Pancreas (tissue), 10 donors: ENCODE data around the gene MOB4. TPM values are rescaled to one million over a fixed set of nuclear protein-coding genes. Genes with fewer than 3 reads are reported as not detected.
A peak's percentile ranks its signal among the peaks of the same experiment; 100 is the strongest.
"Not testable (repeated sequence)": the region's sequence is repeated elsewhere in the genome, so short reads cannot be mapped to it uniquely, and the experiment has no call there.

Experiments
- ATAC-seq, 4 donors: fragments of 200-7000 bp; cut with Tn5 transposase; one replicate each; pipeline versions ENCODE4 v1.8.0 to v1.9.1; 2020; ENCODE audit warnings: mild to moderate bottlenecking in 4 of 4, moderate library complexity in 4 of 4
- DNase-seq, 6 donors: peaks; one replicate each; pipeline ENCODE4 v3.0.0-alpha.2; 2020
- FAIRE-seq: peaks from 2 replicates; lab custom pipeline; 2012; peaks lifted over from hg19 to GRCh38; lab: Jason Lieb, UNC
- H3K27ac ChIP-seq, 4 donors: fragments of 200-600 bp; sonication (generic); 1 replicate in 3 of 4; 2 replicates in 1 of 4; pipeline versions ENCODE4 v1.5.0 to v1.8.0; 2020
- H3K27me3 ChIP-seq, 4 donors: fragments of 200-600 bp; one replicate each; pipeline ENCODE4 v1.8.0; 2021
- H3K36me3 ChIP-seq, 3 donors: fragments of 200-600 bp; sonication (generic) in 1 of 3; one replicate each; pipeline versions ENCODE4 v1.5.0 to v1.8.0; 2020 to 2021
- H3K4me1 ChIP-seq, 3 donors: fragments of 200-600 bp; one replicate each; pipeline ENCODE4 v1.8.0; 2021
- H3K4me3 ChIP-seq, 4 donors: fragments of 200-600 bp; sonication (generic) in 2 of 4; one replicate each; pipeline versions ENCODE4 v1.5.0 to v1.8.0; 2020 to 2021
- H3K9me3 ChIP-seq, 4 donors: fragments of 200-600 bp; one replicate each; pipeline ENCODE4 v1.8.0; 2021
- WGBS, 2 donors: extraction: QIAGEN DNeasy Blood & Tissue Kit; methylation state at CpG; one replicate each; pipeline ENCODE4 v1.1.7; 2013; 5-methylcytosine and 5-hydroxymethylcytosine counted together
- intact Hi-C, 3 donors: fragments of 100-400 bp; cut with DNase I; formaldehyde crosslinking; loops; one replicate each; pipeline versions ENCODE4 v1.11.1 to v1.14.2; 2022
- polyA plus RNA-seq, 2 donors: library from polyadenylated mRNA; stranded (reverse); fragments of 200-250 nt; gene quantifications; one replicate each; pipeline ENCODE4 v1.2.3, GENCODE V29; 2013
- total RNA-seq, 6 donors: library from RNA; stranded (reverse); fragmentation: NEBNext Ultra II Directional in 4 of 6; extraction: Animal tissue kit (Norgen Biotek cat#: 25700) in 4 of 6; gene quantifications; one replicate each; pipeline versions ENCODE4 v1.2.1 to v1.2.4, GENCODE V29; 2021 to 2023
- TF ChIP-seq, protein P1 (sequence below), 4 donors: fragments of 200-600 bp; sonication (generic) in 3 of 4; IDR thresholded peaks; one replicate each; pipeline versions ENCODE4 v1.5.0 to v1.8.0; 2021; ENCODE audit warnings: antibody characterized with exemption in 4 of 4
- donor health status: healthy with polysubstance abuse.
- donor health status: DM: no; HTN: no; CAD: no; lungs with moderate emphysema.
- donor health status: DM: no; HTN: no; CAD: no.
- donor health status: control.
- donor health status: control.
- donor health status: Bipolar disorder and iron deficiency.
- donor health status: DM: yes; HTN: yes; CAD: no.
- donor health status: DM: no; HTN: no; CAD: no.
- donor health status: DM: no; HTN: no; CAD: no.
- donor health status: DM: yes; HTN: yes; CAD: no.

Gene MOB4
- total and polyA plus RNA-seq, 8 donors = 4.6 to 18.3 (median 6.9) TPM

DNA sequence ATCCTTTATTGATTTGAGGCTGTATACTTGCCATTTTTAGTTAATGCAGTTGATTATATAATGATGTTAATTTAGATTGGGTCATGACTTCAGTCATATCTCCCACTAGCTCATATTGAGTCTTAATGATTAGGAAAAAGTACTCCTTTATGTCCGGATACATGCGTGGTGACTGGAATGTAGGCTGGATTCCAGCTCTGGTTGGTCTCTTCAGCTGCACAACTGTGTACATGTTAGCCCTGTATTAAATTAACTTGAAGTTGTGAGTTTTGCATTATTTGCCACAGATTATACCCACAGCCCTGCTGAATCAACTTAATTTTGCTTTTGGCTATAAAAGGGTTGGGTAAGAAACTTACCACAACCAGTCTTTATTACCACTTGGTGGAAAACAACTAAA is 22.5 kb downstream of the MOB4 start:
- WGBS, 2 donors = 35 to 49% methylated on average over 2 of the region's 2 CpGs
- intact Hi-C loops = no loop called here
- ATAC-seq (no peak), DNase-seq (no peak), FAIRE-seq (no peak)
- no peak overlapping the region for H3K4me3 ChIP-seq
- no peak overlapping the region for H3K27ac ChIP-seq
- no peaks in the 10 kb centered on the region for H3K4me1 ChIP-seq
- no peaks in the 10 kb centered on the region for H3K27me3 ChIP-seq
- peaks cover 0 to 28% (median 0%) of the 10 kb centered on the region in 3 donors for H3K36me3 ChIP-seq
- TF ChIP-seq, protein P1, sequence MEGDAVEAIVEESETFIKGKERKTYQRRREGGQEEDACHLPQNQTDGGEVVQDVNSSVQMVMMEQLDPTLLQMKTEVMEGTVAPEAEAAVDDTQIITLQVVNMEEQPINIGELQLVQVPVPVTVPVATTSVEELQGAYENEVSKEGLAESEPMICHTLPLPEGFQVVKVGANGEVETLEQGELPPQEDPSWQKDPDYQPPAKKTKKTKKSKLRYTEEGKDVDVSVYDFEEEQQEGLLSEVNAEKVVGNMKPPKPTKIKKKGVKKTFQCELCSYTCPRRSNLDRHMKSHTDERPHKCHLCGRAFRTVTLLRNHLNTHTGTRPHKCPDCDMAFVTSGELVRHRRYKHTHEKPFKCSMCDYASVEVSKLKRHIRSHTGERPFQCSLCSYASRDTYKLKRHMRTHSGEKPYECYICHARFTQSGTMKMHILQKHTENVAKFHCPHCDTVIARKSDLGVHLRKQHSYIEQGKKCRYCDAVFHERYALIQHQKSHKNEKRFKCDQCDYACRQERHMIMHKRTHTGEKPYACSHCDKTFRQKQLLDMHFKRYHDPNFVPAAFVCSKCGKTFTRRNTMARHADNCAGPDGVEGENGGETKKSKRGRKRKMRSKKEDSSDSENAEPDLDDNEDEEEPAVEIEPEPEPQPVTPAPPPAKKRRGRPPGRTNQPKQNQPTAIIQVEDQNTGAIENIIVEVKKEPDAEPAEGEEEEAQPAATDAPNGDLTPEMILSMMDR (IDR thresholded peaks at IDR 0.05) = no peak
- H3K9me3 ChIP-seq = no peaks in the 10 kb centered on the region

DNA sequence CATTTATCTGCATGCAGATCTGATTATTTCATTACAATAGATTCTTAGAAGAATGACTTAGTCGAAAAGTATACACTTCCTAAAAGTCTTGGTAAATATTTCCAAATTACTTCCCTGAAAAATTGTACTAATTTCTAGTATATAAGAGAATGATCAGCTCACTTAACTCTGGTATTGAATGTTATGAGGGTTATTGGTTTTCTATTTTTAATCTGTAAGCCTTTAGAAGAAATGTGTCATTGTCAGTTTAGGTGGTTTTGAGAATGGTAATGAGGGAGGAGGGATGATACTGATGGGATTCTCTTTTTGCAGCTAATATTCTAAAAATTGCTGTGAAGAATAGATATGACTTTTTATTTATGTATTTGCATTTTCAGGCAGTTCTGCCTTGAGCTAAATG is 23.9 kb downstream of the MOB4 start:
- intact Hi-C loops = no loop called here
- TF ChIP-seq, protein P1 (IDR thresholded peaks at IDR 0.05) = no peak
- H3K4me3 ChIP-seq = no peak overlapping the region
- H3K9me3 ChIP-seq = no peaks in the 10 kb centered on the region
- no peak for ATAC-seq
- WGBS, 2 donors = 73 to 76% methylated on average over 1 of the region's 1 CpG
- H3K27me3 ChIP-seq = no peaks in the 10 kb centered on the region
- DNase-seq = no peak
- H3K27ac ChIP-seq = no peak overlapping the region
- no peak for FAIRE-seq
- peaks cover 0 to 40% (median 0%) of the 10 kb centered on the region in 3 donors for H3K36me3 ChIP-seq
- H3K4me1 ChIP-seq = no peaks in the 10 kb centered on the region

DNA sequence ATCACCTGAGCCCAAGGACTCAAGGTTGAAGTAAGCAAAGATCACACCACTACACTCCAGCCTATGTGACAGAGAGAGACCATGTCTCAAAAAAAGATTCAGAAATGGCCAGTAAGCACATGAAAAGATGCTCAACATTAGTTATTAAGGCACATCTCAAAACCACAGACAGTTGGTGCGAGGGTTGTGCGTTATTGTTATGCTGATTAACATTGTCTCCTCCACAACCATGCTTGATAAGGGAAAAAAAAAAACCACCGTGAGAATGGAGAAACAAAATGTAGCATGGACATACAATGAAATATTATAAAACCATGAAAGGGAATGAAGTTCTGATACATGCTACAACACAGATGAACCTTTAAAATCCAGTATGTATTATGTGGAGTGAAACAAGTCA is 27.3 kb downstream of the MOB4 start:
- peaks cover 0 to 31% (median 0%) of the 10 kb centered on the region in 3 donors for H3K36me3 ChIP-seq
- H3K27me3 ChIP-seq = no peaks in the 10 kb centered on the region
- intact Hi-C loops = no loop called here
- no peaks in the 10 kb centered on the region for H3K4me1 ChIP-seq
- ATAC-seq = no peak
- no peaks in the 10 kb centered on the region for H3K9me3 ChIP-seq
- TF ChIP-seq, protein P1 (IDR thresholded peaks at IDR 0.05) = no peak
- FAIRE-seq = no peak
- H3K27ac ChIP-seq = no peak overlapping the region
- DNase-seq = no peak
- no peak overlapping the region for H3K4me3 ChIP-seq
- 92 to 99% methylated on average over 3 of the region's 3 CpGs for WGBS, 2 donors

DNA sequence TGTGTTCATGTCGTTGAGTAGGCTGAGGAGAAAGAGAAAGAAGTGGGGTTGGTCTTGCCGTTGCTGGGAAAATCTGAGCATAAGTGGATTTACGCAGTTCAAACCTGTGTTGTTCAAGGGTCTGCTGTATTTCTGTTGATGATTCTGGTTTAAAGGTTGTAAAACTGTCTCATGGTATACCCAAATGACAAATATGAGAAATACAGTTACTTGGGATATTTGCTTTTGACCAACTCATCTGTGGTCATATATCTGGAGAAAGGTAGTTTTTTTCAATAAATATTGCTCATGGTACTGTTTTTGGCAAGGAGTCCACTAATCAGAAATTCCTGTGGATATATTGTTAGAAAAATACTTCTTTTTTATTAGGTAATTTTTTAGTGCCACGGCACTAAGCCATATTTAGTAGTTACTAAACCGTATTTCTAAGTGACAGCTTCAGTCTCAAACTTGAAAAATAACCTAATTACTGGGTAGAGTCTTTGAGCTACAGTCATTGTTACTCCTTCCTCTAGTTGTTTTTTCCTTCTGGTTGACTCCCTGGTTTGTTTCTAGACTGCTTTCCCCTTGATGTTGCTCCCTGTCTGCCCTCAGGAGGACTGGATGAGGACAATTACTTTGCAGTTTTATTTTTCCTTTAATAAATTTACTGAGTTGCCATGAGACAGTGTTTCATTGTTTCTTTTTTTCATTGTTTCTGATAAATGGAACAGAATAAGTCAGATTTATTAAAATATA is 31.5 kb downstream of the MOB4 start:
- FAIRE-seq (no peak), ATAC-seq (no peak), DNase-seq (no peak)
- no peak overlapping the region for H3K4me3 ChIP-seq
- H3K27ac ChIP-seq = no peak overlapping the region
- H3K4me1 ChIP-seq = no peaks in the 10 kb centered on the region
- 89% methylated on average over 5 of the region's 5 CpGs for WGBS, 2 donors
- no peaks in the 10 kb centered on the region for H3K27me3 ChIP-seq
- TF ChIP-seq, protein P1 (IDR thresholded peaks at IDR 0.05) = no peak
- no peaks in the 10 kb centered on the region for H3K9me3 ChIP-seq
- intact Hi-C loops = no loop called here
- peaks cover 0 to 32% (median 0%) of the 10 kb centered on the region in 3 donors for H3K36me3 ChIP-seq

DNA sequence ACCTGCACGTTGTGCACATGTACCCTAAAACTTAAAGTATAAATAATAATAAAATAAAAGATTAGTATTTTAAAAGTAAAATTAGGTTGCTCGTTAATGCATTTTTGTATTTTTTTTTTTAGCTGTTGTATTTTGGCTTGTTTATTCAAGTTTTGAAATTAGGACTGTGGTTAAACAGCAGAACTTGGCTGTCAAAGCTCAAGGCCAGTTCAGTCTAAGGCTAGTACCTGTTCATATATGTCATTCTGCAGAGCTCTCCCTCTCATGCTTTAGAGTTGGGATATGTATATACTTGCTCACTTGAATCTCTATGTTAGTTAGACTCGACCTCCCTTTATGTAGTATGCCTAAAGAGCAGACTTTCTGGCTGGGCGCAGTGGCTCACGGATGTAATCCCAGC is 32.7 kb downstream of the MOB4 start:
- Histone ChIP-seq H3K4me1 (no peaks in the 10 kb centered on the region), H3K9me3 (no peaks in the 10 kb centered on the region), H3K27ac (no peak overlapping the region), H3K4me3 (no peak overlapping the region), H3K27me3 (no peaks in the 10 kb centered on the region), H3K36me3 (peaks cover 0 to 27% (median 2%) of the 10 kb centered on the region in 3 donors)
- 92 to 95% methylated on average over 5 of the region's 5 CpGs for WGBS, 2 donors
- no peak for FAIRE-seq
- no peak for DNase-seq
- TF ChIP-seq, protein P1 (IDR thresholded peaks at IDR 0.05) = no peak
- intact Hi-C loops = no loop called here
- no peak for ATAC-seq

DNA sequence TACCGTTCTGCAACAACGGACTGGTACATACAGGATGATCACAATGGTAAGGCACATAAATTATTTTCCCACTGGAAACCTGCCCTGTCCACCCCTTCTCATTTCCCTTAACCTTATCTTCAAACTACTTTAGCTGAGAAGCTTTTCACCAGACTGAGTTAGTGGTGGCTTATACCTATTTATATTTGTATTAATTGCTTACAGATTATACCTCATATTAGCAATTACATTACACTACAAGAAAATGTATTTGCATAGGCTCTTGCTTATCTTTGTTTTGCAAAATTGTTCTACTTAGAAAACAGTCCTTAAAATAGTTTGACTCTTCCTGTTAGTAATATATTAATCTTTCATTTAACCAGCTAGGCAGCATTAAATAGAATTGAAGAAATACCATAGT is 35.4 kb downstream of the MOB4 start:
- peak; percentile 78 for FAIRE-seq
- H3K27me3 ChIP-seq, H3K4me3 ChIP-seq, DNase-seq, H3K4me1 ChIP-seq, H3K27ac ChIP-seq, ATAC-seq, H3K9me3 ChIP-seq, intact Hi-C loops: not testable (repeated sequence)
- peaks cover 0 to 12% (median 6%) of the 10 kb centered on the region in 3 donors for H3K36me3 ChIP-seq
- 91 to 92% methylated on average over 2 of the region's 2 CpGs for WGBS, 2 donors
